Esophagus squamous epithelium (tissue), 5 donors: ENCODE results near the gene CCL5. TPM values are rescaled to one million over a fixed set of nuclear protein-coding genes. Genes with fewer than 3 reads are reported as not detected.
"Not testable (repeated sequence)": the region's sequence is repeated elsewhere in the genome, so short reads cannot be mapped to it uniquely, and the experiment has no call there.

Experiments
- DNase-seq: peaks from one replicate; lab custom pipeline; 2025; lab: John Stamatoyannopoulos, UW
- H3K27ac ChIP-seq, 4 donors: fragments of 200-600 bp; sonication (generic); one replicate each; pipeline ENCODE4 v1.5.1; 2016 to 2019; ENCODE audit warnings: mild to moderate bottlenecking in 1 of 4
- H3K27me3 ChIP-seq, 4 donors: fragments of 200-600 bp; sonication (generic); 1 replicate in 3 of 4; 2 replicates in 1 of 4; pipeline versions ENCODE4 v1.5.1 to v1.6.0; 2017 to 2021; ENCODE audit warnings: antibody characterized with exemption in 1 of 4
- H3K36me3 ChIP-seq, 3 donors: fragments of 200-600 bp; sonication (generic); one replicate each; pipeline ENCODE4 v1.5.1; 2016 to 2019
- H3K4me1 ChIP-seq, 3 donors: fragments of 200-600 bp; sonication (generic); one replicate each; pipeline ENCODE4 v1.5.1; 2017 to 2019
- H3K4me3 ChIP-seq, 4 donors: fragments of 200-600 bp; sonication (generic); 1 replicate in 3 of 4; 2 replicates in 1 of 4; pipeline ENCODE4 v1.5.1; 2016 to 2019; ENCODE audit warnings: mild to moderate bottlenecking in 2 of 4, moderate library complexity in 1 of 4
- H3K9me3 ChIP-seq, 3 donors: fragments of 200-600 bp; sonication (generic); one replicate each; pipeline ENCODE4 v1.5.1; 2016 to 2019
- CTCF ChIP-seq, 6 experiments: fragments of 450-650 bp in 4 of 6; fragments of 200-600 bp in 2 of 6; sonication (generic) in 2 of 6; IDR thresholded peaks; one replicate each; pipeline ENCODE4 v1.5.1; 2016 to 2019; ENCODE audit warnings: antibody characterized with exemption in 6 of 6, mild to moderate bottlenecking in 4 of 6, moderate library complexity in 4 of 6
- POLR2A ChIP-seq, 4 donors: fragments of 450-650 bp; IDR thresholded peaks; one replicate each; pipeline ENCODE4 v1.6.1; 2017; ENCODE audit warnings: antibody characterized with exemption in 4 of 4, mild to moderate bottlenecking in 4 of 4, moderate library complexity in 3 of 4
- WGBS, 2 donors: methylation state at CpG; one replicate each; pipeline ENCODE4 v1.1.5; 2018; 5-methylcytosine and 5-hydroxymethylcytosine counted together
- intact Hi-C: fragments of 100-400 bp; cut with DNase I; formaldehyde crosslinking; loops from one replicate; pipeline ENCODE4 v1.15.0; 2022
- total RNA-seq, 4 donors: library from RNA; depleted of rRNA; stranded (reverse); fragments of >200 nt; gene quantifications; one replicate each; pipeline ENCODE4 v1.1.0, GENCODE V29; 2016
- donor health status: DM: yes; HTN: yes; CAD: no.

The CCL5 gene
- total RNA-seq, 4 donors from 2014 or later, result 1.5 to 25.2 (median 2.8) TPM

- Histone ChIP-seq H3K27ac (no peak overlapping the region), H3K9me3 (no peaks in the 10 kb centered on the region), H3K4me1 (peaks cover 0 to 19% (median 5%) of the 10 kb centered on the region in 3 donors), H3K4me3 (no peak overlapping the region), H3K36me3 (no peaks in the 10 kb centered on the region), H3K27me3 (peaks cover 0 to 4% (median 0%) of the 10 kb centered on the region in 4 donors)
- 36 to 61% methylated on average over 4 to 5 of the region's 5 CpGs for WGBS, 2 donors
- TF ChIP-seq CTCF (IDR thresholded peaks at IDR 0.05) (no peak), POLR2A (IDR thresholded peaks at IDR 0.05) (no peak)
- intact Hi-C loops, result no loop called here
- DNase-seq, result no peak
Measured at GRCh38 chr17:35900280-35900679, 20.1 kb upstream of the CCL5 start.

- WGBS, 2 donors, result 30 to 33% methylated on average over 4 to 6 of the region's 6 CpGs
- DNase-seq, result no peak
- H3K27ac ChIP-seq, result no peak overlapping the region
Measured at GRCh38 chr17:35898283-35899070, 18.3 kb upstream of the CCL5 start.

GRCh38 chr17:35897772-35898171 is 17.6 kb upstream of the CCL5 start:
- 93 to 96% methylated on average over 7 of the region's 7 CpGs for WGBS, 2 donors
- H3K9me3 ChIP-seq, DNase-seq, H3K27ac ChIP-seq, H3K36me3 ChIP-seq, intact Hi-C loops, H3K4me3 ChIP-seq, H3K27me3 ChIP-seq: not testable (repeated sequence)
- H3K4me1 ChIP-seq, result peaks cover 0 to 15% (median 5%) of the 10 kb centered on the region in 3 donors

More at GRCh38 chr17:35898283-35899070, 18.3 kb upstream of the CCL5 start:
- intact Hi-C loops, result no loop called here
- Histone ChIP-seq H3K9me3 (no peaks in the 10 kb centered on the region), H3K4me3 (no peak overlapping the region), H3K27me3 (peaks cover 0 to 4% (median 0%) of the 10 kb centered on the region in 4 donors), H3K36me3 (no peaks in the 10 kb centered on the region), H3K4me1 (peaks cover 0 to 15% (median 5%) of the 10 kb centered on the region in 3 donors)
- TF ChIP-seq CTCF (IDR thresholded peaks at IDR 0.05) (no peak), POLR2A (IDR thresholded peaks at IDR 0.05) (no peak)

GRCh38 chr17:35895636-35896587 is 15.8 kb upstream of the CCL5 start:
- TF ChIP-seq POLR2A (IDR thresholded peaks at IDR 0.05) (no peak), CTCF (IDR thresholded peaks at IDR 0.05) (no peak)
- Histone ChIP-seq H3K36me3 (no peaks in the 10 kb centered on the region), H3K9me3 (no peaks in the 10 kb centered on the region), H3K4me1 (peaks cover 0 to 9% (median 4%) of the 10 kb centered on the region in 3 donors), H3K27ac (no peak overlapping the region), H3K4me3 (no peak overlapping the region), H3K27me3 (peaks cover 0 to 4% (median 0%) of the 10 kb centered on the region in 4 donors)
- intact Hi-C loops, result no loop called here
- DNase-seq, result no peak
- WGBS, 2 donors, result 74 to 75% methylated on average over 12 to 14 of the region's 14 CpGs

GRCh38 chr17:35894206-35894605 is 14.0 kb upstream of the CCL5 start:
- no peaks in the 10 kb centered on the region for H3K36me3 ChIP-seq
- peaks cover 0 to under 1% (median 0%) of the 10 kb centered on the region in 4 donors for H3K27me3 ChIP-seq
- no peak overlapping the region for H3K27ac ChIP-seq
- intact Hi-C loops, result no loop called here
- H3K4me1 ChIP-seq, result peaks cover 0 to 8% (median 0%) of the 10 kb centered on the region in 3 donors
- WGBS, 2 donors, result 86 to 91% methylated on average over 7 of the region's 7 CpGs
- TF ChIP-seq POLR2A (IDR thresholded peaks at IDR 0.05), result no peak
- TF ChIP-seq CTCF (IDR thresholded peaks at IDR 0.05), result no peak
- no peak for DNase-seq
- H3K4me3 ChIP-seq, result no peak overlapping the region
- no peaks in the 10 kb centered on the region for H3K9me3 ChIP-seq
